Subcutaneous adipose tissue (tissue), 4 donors: ENCODE measurements around the gene PLA2R1. TPM values are rescaled to one million over a fixed set of nuclear protein-coding genes. Genes with fewer than 3 reads are reported as not detected.

Source experiments
- total RNA-seq, 4 donors: library from RNA; depleted of rRNA; stranded (reverse); fragments of >200 nt; gene quantifications; one replicate each; pipeline ENCODE4 v1.1.0, GENCODE V29; 2016
- TF ChIP-seq, protein P1 (sequence below): fragments of 450-650 bp; IDR thresholded peaks from one replicate; pipeline ENCODE4 v1.5.1; 2016; ENCODE audit warnings: low read depth, mild to moderate bottlenecking, control low read depth, antibody characterized with exemption, moderate library complexity

The PLA2R1 gene
- total RNA-seq, 4 donors from 2014 or later, result 13.2 to 24.4 (median 19.1) TPM

DNA sequence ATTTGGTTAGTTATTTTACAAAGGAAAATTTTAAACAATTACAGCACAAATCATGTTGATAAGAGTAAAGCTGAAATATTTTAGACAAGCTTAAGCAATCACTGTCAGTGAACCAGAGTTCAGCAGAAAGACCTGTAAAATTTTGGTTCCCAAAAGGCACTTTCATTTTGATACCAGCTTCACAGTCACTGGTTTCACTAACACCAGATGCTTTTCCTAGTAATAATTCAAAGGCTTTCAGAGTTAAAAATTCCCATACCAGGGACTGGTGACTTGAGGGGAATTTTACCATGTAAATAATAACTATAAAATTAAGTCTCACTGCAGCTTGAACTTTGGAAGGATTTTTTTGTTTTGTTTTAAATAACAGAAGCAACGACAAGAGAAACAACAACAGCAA, 162.1 kb downstream of the PLA2R1 start:
- TF ChIP-seq, protein P1, sequence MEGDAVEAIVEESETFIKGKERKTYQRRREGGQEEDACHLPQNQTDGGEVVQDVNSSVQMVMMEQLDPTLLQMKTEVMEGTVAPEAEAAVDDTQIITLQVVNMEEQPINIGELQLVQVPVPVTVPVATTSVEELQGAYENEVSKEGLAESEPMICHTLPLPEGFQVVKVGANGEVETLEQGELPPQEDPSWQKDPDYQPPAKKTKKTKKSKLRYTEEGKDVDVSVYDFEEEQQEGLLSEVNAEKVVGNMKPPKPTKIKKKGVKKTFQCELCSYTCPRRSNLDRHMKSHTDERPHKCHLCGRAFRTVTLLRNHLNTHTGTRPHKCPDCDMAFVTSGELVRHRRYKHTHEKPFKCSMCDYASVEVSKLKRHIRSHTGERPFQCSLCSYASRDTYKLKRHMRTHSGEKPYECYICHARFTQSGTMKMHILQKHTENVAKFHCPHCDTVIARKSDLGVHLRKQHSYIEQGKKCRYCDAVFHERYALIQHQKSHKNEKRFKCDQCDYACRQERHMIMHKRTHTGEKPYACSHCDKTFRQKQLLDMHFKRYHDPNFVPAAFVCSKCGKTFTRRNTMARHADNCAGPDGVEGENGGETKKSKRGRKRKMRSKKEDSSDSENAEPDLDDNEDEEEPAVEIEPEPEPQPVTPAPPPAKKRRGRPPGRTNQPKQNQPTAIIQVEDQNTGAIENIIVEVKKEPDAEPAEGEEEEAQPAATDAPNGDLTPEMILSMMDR, result no peak

DNA sequence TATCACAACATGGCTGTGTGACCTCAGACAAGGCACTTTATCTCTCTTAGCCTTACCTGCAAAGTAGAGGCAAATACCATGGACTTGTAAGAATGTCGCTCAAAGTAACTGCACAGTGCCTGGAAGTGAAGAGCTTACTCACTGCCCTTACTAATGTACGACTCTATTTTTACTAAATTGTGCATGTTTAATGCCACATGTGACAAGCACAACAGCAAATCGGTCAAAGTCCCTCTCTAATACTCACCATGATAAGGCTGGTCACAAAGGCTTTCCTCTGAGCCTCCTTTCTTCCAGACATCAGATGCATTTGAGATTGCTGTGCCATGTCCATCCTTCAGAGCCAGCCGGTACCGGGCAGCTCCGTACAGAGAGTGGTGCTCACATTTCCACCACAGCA, 164.0 kb downstream of the PLA2R1 start:
- TF ChIP-seq, protein P1, result no peak

DNA sequence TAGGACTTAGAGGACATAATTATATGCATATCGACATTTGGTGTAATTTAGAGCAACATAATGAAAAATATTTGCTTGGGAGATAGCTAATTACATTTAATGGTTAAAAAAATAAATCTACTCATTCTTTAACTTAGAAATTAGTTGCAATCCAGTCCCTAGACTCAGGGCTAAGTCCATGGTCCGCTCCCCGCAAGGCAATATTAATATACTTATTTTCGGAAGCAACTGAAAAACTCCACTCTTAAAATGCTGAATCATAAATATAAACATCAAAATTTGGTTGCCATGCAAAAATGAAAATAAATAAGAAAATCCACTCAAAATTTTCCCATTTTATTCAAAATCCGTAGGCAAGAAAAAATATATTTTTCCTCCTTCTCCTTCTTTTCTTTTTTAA, 164.7 kb downstream of the PLA2R1 start:
- TF ChIP-seq, protein P1, result no peak

DNA sequence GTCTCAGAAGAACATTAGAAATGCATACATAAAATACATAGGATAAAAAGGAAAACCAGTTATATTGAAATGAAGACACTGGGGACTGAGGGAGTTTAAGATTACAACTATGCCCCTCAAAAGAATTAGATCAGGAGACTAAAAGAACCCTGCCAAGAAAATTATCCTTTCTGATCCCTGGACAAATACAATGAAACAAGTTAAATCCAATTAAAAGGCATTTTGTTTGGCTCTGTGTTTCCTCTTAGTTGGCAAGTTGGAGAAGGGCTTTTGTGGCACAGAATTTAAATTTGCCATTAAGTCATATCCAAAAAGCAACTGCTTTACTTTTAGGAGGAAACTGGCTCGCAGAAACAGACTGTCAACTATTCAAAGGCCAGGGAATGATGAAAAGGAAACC, 165.3 kb downstream of the PLA2R1 start:
- TF ChIP-seq, protein P1, result no peak

DNA sequence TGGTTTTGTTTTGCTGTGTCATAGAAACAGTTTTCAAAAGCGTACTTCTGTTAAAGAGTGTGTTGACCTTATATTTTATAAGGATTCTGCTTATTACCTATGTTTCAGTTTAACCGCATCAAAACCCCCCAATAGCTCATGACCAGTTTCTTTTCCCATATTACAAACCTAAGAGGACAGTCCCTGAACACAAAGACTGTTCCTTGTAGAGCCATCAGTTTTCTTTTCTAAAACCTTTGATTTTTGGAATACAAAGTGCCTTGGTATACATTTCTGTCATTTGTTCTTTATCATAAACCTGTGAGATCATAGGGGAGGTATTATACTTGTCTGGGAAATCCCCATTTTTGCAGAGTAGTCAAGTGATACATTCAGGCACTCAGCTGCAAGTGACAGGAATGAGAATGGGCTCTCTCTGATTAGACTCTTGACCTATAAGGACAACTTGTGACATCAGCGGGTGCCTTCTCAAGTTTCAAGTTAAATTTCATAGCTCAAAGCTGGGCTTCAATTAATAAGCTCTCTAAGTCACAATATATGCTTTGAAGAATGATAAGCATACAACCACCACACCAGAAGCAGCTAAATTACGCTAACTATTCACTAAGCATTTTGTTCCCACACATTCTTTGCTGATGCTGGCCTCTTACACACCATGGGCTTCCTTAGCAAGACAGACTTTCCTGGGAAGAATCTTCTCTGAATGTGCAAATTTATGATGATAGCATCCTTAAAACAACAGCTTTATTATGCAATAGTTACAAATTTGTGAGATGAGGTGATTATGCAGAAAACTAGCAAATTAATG, 167.0 kb downstream of the PLA2R1 start:
- TF ChIP-seq, protein P1, result no peak

DNA sequence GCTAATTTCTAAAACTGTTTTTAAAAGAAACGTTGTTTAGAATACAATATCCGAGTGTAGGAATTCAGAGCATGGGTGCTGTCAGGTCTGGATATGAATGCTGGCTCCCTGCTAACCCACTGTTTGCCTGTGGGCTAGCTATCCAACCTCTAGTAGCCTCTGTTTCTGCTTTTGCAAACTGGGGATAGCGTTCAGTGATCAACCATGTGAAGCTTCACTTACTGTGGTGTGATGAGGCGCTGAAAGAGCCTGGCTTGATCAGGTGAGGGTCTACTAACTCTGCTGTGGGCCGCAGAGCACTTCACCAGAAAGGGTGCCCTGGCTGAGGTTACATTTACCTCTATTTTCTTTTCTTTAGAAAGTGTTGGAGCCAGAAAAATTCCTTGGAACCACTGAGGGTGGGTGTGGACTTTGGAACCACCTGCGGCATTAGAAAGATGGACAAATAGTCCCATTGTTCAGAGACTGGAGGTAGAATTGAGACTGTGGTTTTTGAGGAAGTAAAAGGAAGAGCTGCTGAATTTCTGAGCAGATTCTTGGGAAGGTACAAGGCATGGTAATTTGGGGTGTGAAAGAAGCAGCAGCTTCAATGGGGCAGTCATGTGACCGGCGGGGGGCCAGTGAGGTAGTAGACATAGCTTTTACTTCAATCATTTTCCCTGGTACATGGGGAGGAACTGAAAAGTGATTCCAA, 168.1 kb downstream of the PLA2R1 start:
- TF ChIP-seq, protein P1, result no peak

DNA sequence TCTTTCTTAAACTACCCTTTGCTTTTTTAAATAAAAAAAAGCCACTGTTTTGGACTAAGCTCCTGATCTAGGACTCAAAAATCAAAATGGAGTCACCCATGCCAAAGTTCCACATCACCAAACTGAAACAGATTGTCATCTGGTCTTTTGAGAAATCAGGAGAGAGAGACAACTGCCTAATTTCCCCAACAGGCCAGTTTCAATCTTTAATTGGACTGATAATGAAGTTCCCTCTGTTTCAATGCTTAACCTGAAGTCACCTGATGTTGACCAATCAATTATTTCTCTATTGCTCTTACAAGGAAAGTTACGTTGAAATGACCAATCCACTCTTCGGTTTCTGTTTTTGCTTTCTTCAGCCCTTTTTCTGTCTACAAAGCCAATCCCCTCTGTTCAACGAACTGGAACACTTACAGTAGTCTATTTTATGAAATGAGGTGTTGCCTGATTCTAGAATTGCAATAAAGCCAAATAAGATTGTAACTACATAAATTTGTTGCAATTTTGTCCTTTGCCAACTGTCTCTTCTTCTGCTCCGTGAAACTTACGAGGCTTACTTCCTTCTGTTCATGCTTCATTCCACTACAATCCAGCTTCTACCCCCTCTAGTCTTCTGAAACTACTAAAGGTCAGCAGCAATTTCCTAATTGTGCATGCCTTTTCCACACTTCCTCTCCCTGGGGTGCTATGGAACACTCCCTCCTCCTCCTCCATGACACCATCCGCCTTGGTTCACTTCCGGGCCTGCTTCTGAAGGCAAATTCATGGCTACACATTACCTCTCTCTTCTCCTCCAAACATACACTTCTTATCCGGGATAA, 169.2 kb downstream of the PLA2R1 start:
- TF ChIP-seq, protein P1, result no peak
